ENCODE data around the gene FAM114A1. TPM values are rescaled to one million over a fixed set of nuclear protein-coding genes. Genes with fewer than 3 reads are reported as not detected.

Gene FAM114A1
- total RNA-seq, 2 donors from 2014 or later: 19.3 to 39.3 TPM

- Histone ChIP-seq H3K4me3 (ENCODE audit: low read length) (no peak overlapping the region), H3K27ac (ENCODE audit: low read depth, low read length) (no peak overlapping the region), H3K27me3 (ENCODE audit: control insufficient read depth, insufficient read depth, low read length, poor library complexity, severe bottlenecking) (no peaks in the 10 kb centered on the region), H3K9ac (ENCODE audit: extremely low read depth, low read length, poor library complexity, severe bottlenecking) (no peak overlapping the region), H3K4me1 (ENCODE audit: control insufficient read depth, insufficient read depth, low read length) (no peaks in the 10 kb centered on the region), H3K9me3 (ENCODE audit: control insufficient read depth, low read length) (no peaks in the 10 kb centered on the region), H3K36me3 (ENCODE audit: control insufficient read depth, insufficient read depth, low read length) (no peaks in the 10 kb centered on the region)
- H3K9me3 Mint-ChIP-seq: peaks cover 3% of the 10 kb centered on the region
- no peaks in the 10 kb centered on the region for H3K27me3 Mint-ChIP-seq (ENCODE audit: insufficient read depth)
- H3K4me3 Mint-ChIP-seq: no peak overlapping the region
- TF ChIP-seq CTCF (conservative IDR thresholded peaks at IDR 0.05): no peak
- no peaks in the 10 kb centered on the region for H3K4me1 Mint-ChIP-seq
- DNase-seq: no peak
- 77 to 91% methylated on average over 2 to 3 of the region's 3 CpGs for WGBS, 2 experiments (ENCODE audit: insufficient coverage in 1 of 2, insufficient read length in 1 of 2)
- no peak overlapping the region for H3K27ac Mint-ChIP-seq
- no peaks in the 10 kb centered on the region for H3K36me3 Mint-ChIP-seq (ENCODE audit: low read depth)
Measured at GRCh38 chr4:38965866-38966265, 98.3 kb downstream of the FAM114A1 start.

- no peaks in the 10 kb centered on the region for H3K9me3 ChIP-seq (ENCODE audit: control insufficient read depth, low read length)
- no peak overlapping the region for H3K4me3 Mint-ChIP-seq
- 77 to 92% methylated on average over 2 to 7 of the region's 7 CpGs for WGBS, 2 experiments (ENCODE audit: insufficient coverage in 1 of 2, insufficient read length in 1 of 2)
- no peaks in the 10 kb centered on the region for H3K27me3 ChIP-seq (ENCODE audit: control insufficient read depth, insufficient read depth, low read length, poor library complexity, severe bottlenecking)
- H3K4me1 ChIP-seq (ENCODE audit: control insufficient read depth, insufficient read depth, low read length): no peaks in the 10 kb centered on the region
- H3K4me1 Mint-ChIP-seq: no peaks in the 10 kb centered on the region
- peaks cover 3% of the 10 kb centered on the region for H3K9me3 Mint-ChIP-seq
- no peaks in the 10 kb centered on the region for H3K27me3 Mint-ChIP-seq (ENCODE audit: insufficient read depth)
- no peak overlapping the region for H3K27ac Mint-ChIP-seq
- no peak for TF ChIP-seq CTCF (conservative IDR thresholded peaks at IDR 0.05)
- no peak overlapping the region for H3K9ac ChIP-seq (ENCODE audit: extremely low read depth, low read length, poor library complexity, severe bottlenecking)
- H3K36me3 ChIP-seq (ENCODE audit: control insufficient read depth, insufficient read depth, low read length): no peaks in the 10 kb centered on the region
- DNase-seq: no peak
- H3K27ac ChIP-seq (ENCODE audit: low read depth, low read length): no peak overlapping the region
- H3K4me3 ChIP-seq (ENCODE audit: low read length): no peak overlapping the region
- no peaks in the 10 kb centered on the region for H3K36me3 Mint-ChIP-seq (ENCODE audit: low read depth)
Measured at GRCh38 chr4:38967260-38968095, 99.9 kb downstream of the FAM114A1 start.

- no peak for TF ChIP-seq CTCF (conservative IDR thresholded peaks at IDR 0.05)
- H3K27me3 Mint-ChIP-seq (ENCODE audit: insufficient read depth): no peaks in the 10 kb centered on the region
- 91 to 100% methylated on average over 3 to 5 of the region's 5 CpGs for WGBS, 2 experiments (ENCODE audit: insufficient coverage in 1 of 2, insufficient read length in 1 of 2)
Measured at GRCh38 chr4:38968668-38969067, 101.1 kb downstream of the FAM114A1 start.

More at GRCh38 chr4:38968668-38969067, 101.1 kb downstream of the FAM114A1 start:
- no peak for DNase-seq
- Histone ChIP-seq H3K36me3 (ENCODE audit: control insufficient read depth, insufficient read depth, low read length) (no peaks in the 10 kb centered on the region), H3K9ac (ENCODE audit: extremely low read depth, low read length, poor library complexity, severe bottlenecking) (no peak overlapping the region), H3K4me3 (ENCODE audit: low read length) (no peak overlapping the region), H3K9me3 (ENCODE audit: control insufficient read depth, low read length) (no peaks in the 10 kb centered on the region), H3K27me3 (ENCODE audit: control insufficient read depth, insufficient read depth, low read length, poor library complexity, severe bottlenecking) (no peaks in the 10 kb centered on the region), H3K27ac (ENCODE audit: low read depth, low read length) (no peak overlapping the region), H3K4me1 (ENCODE audit: control insufficient read depth, insufficient read depth, low read length) (no peaks in the 10 kb centered on the region)
- H3K4me3 Mint-ChIP-seq: no peak overlapping the region
- H3K36me3 Mint-ChIP-seq (ENCODE audit: low read depth): no peaks in the 10 kb centered on the region
- H3K4me1 Mint-ChIP-seq: no peaks in the 10 kb centered on the region
- peaks cover 3% of the 10 kb centered on the region for H3K9me3 Mint-ChIP-seq
- no peak overlapping the region for H3K27ac Mint-ChIP-seq

Data from endodermal cell (in vitro differentiated cells).